Loucy (cell line): ENCODE results near the gene KIF18B.

ENCODE experiments used
- CTCF ChIP-seq: fragments of 200-600 bp; sonication (generic); conservative IDR thresholded peaks from 2 replicates; pipeline ENCODE4 v1.5.1; 2014; ENCODE audit warnings: mild to moderate bottlenecking, antibody characterized with exemption, low read length
- EZH2phosphoT487 ChIP-seq: fragments of 200-600 bp; IDR thresholded peaks from 2 replicates; pipeline ENCODE4 v1.6.1; 2018; ENCODE audit warnings: antibody characterized with exemption, mild to moderate bottlenecking, moderate library complexity, borderline replicate concordance

- TF ChIP-seq CTCF (no peak), EZH2phosphoT487 (no peak)
Observed at GRCh38 chr17:44908761-44909326, 38.7 kb downstream of the KIF18B start.
